GM21526 (cell line): Measurements from ENCODE around the gene MAMDC2.
"Not testable (repeated sequence)": the region's sequence is repeated elsewhere in the genome, so short reads cannot be mapped to it uniquely, and the experiment has no call there.

Experiments used
- ATAC-seq: cut with Tn5 transposase; IDR thresholded peaks from one replicate; pipeline ENCODE4 v1.9.1; 2021; ENCODE audit warnings: moderate library complexity; ENCODE audit not compliant: unreplicated experiment, low FRiP score

MAMDC2 gene

GRCh38 chr9:70168521-70168920 lies 124.9 kb downstream of the MAMDC2 start:
- ATAC-seq, result no peak

- ATAC-seq, result no peak
Measured at GRCh38 chr9:70169222-70169621, 125.6 kb downstream of the MAMDC2 start.

- no peak for ATAC-seq
Measured at GRCh38 chr9:70170151-70170790, 126.6 kb downstream of the MAMDC2 start.

GRCh38 chr9:70172532-70172931 lies 128.9 kb downstream of the MAMDC2 start:
- ATAC-seq, result no peak

GRCh38 chr9:70177121-70177520 lies 133.5 kb downstream of the MAMDC2 start:
- no peak for ATAC-seq

GRCh38 chr9:70192707-70193106 lies 149.1 kb downstream of the MAMDC2 start:
- ATAC-seq, result no peak

DNA sequence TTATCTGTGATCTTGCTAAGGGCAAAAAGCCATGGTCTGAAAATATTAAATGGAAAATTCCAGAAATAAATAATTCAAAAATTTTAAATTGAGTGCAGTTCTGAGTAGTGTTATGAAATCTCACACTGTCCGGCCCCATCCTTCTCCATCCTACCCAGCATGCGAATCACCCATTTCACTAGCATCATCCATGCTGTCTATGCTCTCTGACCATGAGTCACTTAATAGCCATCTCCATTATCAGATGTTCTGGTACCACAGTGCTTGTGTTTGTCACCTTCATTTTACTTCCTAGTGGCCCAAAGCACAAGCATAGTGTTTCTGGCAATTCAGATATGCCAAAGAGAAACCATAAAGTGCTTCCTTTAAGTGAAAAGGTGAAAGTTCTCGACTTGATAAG lies 151.8 kb downstream of the MAMDC2 start:
- no peak for ATAC-seq

GRCh38 chr9:70197216-70198044 lies 153.8 kb downstream of the MAMDC2 start:
- no peak for ATAC-seq

DNA sequence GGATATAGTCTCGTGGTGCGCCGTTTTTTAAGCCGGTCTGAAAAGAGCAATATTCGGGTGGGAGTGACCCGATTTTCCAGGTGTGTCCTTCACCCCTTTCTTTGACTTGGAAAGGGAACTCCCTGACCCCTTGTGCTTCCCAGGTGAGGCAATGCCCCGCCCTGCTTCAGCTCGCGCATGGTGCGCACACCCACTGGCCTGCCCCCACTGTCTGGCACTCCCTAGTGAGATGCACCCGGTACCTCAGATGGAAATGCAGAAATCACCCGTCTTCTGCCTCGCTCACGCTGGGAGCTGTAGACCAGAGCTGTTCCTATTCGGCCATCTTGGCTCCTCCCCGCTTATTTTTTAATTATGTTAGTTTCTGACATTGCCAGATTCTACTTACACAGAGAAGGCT lies 161.1 kb downstream of the MAMDC2 start:
- not testable (repeated sequence) for ATAC-seq

- ATAC-seq, result no peak
Measured at GRCh38 chr9:70205366-70206020, 161.8 kb downstream of the MAMDC2 start.

DNA sequence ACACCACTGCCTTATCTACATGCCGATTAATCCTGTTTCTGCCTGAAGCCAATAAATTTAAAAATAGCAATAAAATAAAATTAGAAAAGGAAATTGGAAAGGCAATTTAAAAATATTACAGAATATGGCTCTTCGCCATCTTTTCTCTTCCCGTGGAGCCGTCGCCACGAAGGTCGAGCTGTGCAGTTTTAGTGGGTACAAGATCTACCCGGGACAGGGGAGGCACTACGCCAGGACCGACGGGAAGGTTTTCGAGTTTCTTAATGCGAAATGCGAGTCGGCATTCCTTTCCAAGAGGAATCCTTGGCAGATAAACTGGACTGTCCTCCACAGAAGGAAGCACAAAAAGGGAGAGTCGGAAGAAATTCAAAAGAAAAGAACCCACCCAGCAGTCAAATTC lies 173.4 kb downstream of the MAMDC2 start:
- no peak for ATAC-seq

GRCh38 chr9:70218767-70219166 lies 175.1 kb downstream of the MAMDC2 start:
- no peak for ATAC-seq

GRCh38 chr9:70220216-70220615 lies 176.6 kb downstream of the MAMDC2 start:
- ATAC-seq, result no peak

DNA sequence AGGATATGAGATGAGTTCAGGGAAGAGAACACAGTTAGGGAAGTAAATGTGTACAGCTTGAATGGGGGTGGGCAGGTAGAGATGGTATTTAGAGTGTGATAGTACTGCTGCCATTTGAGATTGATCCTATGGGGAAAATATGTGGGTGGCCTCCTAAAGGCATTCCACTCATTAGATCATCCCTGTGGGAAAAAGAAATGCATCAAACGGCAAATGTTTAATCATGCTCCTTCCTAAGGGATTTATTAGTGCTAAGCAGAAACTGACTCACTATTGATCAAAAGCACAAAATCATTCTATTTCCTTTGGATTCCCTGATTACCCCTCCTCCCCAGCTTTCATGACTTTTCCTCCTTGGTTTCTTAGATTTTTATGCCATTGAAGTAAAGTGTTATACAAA lies 178.7 kb downstream of the MAMDC2 start:
- no peak for ATAC-seq

DNA sequence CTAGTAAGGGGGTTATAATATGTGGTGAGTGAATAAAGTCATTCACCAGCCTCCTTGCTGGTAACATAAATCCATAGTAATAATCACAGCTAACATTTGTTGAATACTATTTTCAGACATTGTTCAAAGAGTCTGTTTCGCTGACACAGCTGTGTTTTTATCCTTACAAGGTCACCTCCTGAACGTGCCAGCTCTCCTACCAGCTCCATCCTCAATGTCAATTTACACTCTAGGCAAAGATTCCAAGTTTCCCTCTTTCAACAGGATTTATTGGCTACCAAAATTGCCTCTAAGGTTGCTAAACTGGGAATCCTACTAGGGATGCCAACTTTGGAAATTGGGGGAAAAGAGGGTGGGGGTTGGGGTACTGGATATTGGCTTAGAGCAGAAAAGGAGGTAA lies 184.5 kb downstream of the MAMDC2 start:
- no peak for ATAC-seq

- no peak for ATAC-seq
Measured at GRCh38 chr9:70228611-70229010, 185.0 kb downstream of the MAMDC2 start.

DNA sequence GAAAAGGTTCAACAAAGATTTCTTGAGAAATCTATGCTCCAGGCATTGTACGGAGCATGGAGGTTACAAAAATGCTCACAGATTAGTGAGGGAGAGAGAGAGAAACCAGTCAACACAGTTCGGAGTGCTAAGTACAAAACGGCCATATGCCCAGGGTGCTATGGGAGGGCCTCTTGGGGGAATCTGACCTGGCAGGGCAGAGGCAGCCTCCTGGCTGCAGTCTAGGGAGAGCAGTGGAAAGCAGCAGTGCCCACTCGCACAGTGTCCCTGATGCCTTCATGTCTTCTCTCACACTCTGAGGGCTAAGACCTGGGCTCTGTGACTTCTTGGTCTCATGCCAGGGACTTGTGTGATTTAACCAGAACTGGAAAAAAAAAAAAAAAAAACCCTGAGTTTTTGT lies 185.4 kb downstream of the MAMDC2 start:
- ATAC-seq, result no peak

DNA sequence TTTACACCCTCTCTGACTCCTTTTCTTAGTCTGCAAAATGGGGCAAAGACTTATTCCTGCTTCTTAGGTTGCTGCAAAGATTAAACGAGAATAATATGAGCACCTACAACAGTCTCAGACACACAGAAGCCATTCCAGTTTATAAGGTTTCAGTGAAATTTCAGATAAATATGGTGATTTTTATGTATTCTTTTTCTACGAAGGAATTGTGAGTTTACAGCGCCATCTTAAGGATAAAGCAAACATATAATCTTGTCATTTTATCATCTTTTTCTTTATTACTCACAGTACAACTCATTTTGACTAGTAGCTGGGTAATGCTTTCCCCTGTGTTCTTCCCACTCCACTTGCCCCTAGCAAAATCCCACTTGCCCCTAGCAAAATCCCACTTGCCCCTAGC lies 185.9 kb downstream of the MAMDC2 start:
- ATAC-seq, result no peak

DNA sequence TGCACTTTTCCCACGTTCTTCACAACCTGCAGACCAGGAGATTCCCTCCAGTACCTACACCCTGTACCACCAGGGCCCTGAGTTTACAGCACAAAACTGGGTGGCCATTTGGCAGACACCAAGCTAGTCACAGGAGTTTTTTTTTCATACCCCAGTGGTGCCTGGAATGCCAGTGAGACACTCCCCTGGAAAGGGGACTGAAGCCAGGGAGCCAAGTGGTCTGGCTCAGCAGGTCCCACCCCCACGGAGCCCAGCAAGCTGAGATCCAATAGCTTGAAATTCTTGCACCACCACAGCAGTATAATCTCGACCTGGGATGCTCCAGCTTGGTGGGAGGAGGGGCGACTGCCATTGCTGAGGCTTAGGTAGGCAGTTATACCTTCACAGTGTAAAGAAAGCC lies 188.8 kb downstream of the MAMDC2 start:
- no peak for ATAC-seq

- not testable (repeated sequence) for ATAC-seq
Measured at GRCh38 chr9:70234208-70234607, 190.6 kb downstream of the MAMDC2 start.

GRCh38 chr9:70245952-70246351 lies 202.3 kb downstream of the MAMDC2 start:
- not testable (repeated sequence) for ATAC-seq

DNA sequence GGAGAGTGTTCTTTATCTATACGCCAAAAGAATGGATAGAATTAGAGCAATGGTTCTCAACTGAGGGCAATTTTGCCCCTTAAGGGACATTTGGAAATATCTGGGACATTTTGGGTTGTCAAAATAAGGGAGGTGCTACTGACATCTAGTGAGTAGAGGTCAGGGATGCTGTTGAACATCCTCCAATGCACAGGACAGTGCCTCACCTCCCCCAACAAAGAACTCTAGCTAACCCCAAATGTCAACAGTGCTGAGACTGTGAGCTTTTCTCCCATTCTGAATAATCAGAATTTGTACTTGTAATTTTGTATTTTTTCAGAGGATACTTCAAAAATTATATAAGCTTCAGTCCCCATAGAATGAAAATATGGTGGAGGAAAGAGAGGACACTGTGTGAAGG lies 206.6 kb downstream of the MAMDC2 start:
- ATAC-seq, result no peak
